HG03378 (cell line): ENCODE measurements around the gene CERS1.

Experiments used
- ATAC-seq: cut with Tn5 transposase; IDR thresholded peaks from one replicate; pipeline ENCODE4 v1.9.1; 2021; ENCODE audit warnings: mild to moderate bottlenecking, moderate library complexity; ENCODE audit not compliant: unreplicated experiment

Gene CERS1, protein sequence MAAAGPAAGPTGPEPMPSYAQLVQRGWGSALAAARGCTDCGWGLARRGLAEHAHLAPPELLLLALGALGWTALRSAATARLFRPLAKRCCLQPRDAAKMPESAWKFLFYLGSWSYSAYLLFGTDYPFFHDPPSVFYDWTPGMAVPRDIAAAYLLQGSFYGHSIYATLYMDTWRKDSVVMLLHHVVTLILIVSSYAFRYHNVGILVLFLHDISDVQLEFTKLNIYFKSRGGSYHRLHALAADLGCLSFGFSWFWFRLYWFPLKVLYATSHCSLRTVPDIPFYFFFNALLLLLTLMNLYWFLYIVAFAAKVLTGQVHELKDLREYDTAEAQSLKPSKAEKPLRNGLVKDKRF

DNA sequence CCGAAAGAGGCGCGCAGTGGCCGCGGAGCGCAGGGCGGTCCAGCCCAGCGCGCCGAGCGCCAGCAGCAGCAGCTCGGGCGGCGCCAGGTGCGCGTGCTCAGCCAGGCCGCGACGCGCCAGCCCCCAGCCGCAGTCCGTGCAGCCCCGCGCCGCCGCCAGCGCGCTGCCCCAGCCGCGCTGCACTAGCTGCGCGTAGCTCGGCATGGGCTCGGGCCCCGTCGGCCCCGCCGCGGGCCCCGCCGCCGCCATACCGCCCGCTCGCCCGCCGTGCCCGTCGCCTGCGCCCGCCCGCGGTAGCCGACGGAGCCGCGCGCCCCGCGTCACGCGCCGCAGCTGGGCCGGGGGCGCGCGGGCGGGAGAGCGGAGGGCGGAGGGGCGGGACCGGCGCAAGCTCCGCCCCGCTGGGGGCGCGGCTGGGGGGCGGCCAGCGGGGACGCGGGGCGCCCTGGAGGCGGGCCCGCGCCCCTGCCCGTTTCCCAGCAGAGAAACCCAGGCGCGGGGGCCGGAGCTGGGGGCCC lies at the start of gene CERS1:
CERS1 (minus strand) TSS at position 335 of the 518 bp plus-strand sequence; CDS start at position 249, 86 bp downstream.
- ATAC-seq: no peak

DNA sequence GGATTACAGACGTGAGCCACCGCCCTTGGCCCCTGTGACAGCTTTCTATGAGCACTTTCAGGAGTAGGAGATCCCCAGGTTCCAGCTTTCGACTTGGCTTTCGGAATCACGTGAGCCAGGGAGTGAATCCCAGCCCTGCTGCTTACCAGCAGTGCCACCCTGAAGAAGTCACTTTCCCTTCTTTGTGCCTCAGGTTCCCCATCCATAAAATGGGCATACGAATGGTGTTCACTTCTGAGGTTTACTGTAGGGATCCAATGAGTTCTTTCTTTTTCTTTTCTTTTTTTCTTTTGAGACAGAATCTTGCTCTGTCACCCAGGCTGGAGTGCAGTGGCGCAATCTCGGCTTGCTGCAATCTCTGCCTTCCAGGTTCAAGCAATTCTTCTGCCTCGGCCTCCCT lies 49.3 kb upstream of the CERS1 start:
- no peak for ATAC-seq

DNA sequence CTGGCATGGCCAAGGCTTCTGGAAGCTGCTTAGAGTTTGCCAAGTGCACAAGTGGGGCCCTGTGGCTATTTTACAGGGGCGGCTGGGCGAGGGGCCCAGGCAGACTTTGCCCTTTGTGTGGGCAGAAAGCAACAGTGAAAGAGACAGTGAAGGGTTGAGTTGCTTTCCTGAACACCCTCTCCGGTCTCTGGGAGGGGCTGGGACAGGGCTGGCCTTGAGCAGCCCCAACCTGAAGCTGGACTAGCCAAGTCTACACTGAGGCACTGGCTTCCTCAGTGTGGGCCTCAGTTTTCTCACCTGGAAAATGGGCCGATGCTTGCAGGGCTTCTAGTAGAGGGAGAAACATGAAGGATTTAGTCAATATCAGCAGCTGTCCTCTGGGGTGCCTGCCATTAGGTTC lies 47.5 kb upstream of the CERS1 start:
- ATAC-seq: no peak

DNA sequence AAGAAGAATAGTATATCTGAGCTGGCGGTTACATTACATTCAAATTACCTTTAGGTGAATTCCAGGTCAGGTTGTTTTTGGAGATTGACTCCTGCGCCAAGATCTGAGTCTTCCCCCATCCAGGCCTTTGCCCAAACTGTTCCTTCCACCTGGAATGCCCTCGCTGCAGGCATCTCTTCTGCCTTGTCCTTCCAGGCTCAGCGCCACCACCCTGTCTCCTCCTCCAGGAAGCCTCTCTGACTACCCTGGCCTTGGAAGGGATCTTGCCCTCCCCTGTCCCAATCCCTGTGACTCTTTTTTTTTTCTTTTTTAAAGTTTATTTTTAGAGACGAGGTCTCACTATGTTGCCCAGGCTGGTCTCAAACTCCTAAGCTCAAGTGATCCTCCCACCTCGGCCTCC lies 46.7 kb upstream of the CERS1 start:
- ATAC-seq: no peak

DNA sequence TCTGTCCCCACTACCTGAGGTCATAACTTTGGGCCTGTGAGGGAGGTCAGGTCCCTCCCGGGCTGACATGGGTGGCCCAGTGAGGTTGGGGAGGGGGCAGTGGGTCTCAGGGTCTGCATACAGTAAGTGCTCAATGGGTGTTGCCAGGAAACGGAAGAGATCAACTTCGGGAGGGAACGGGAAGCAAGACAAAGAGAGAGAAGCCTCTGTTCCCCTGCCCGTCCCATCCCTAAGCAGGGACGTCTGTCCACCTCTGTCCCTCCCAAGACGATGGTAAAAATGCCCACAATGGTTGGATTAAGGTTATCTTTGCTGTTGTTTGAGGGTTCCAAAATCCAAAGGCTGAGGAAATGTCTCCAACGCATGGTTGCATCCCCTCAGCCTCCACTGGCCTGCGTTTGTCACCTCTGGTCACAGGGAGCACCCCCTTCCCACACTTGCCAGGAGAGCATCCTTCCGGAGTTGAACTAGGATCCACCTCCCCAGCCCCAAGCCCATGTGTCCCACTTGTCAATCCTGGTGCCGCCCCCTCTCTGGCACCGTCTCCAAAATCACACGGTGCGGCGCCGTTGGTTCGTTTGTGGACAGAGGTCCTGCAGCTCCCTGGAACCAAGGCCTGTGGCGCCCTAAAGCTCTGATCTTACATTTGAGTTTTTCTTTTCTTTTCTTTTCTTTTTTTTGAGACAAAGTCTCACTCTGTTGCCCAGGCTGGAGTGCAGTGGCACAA lies 45.8 kb upstream of the CERS1 start:
- ATAC-seq: no peak

DNA sequence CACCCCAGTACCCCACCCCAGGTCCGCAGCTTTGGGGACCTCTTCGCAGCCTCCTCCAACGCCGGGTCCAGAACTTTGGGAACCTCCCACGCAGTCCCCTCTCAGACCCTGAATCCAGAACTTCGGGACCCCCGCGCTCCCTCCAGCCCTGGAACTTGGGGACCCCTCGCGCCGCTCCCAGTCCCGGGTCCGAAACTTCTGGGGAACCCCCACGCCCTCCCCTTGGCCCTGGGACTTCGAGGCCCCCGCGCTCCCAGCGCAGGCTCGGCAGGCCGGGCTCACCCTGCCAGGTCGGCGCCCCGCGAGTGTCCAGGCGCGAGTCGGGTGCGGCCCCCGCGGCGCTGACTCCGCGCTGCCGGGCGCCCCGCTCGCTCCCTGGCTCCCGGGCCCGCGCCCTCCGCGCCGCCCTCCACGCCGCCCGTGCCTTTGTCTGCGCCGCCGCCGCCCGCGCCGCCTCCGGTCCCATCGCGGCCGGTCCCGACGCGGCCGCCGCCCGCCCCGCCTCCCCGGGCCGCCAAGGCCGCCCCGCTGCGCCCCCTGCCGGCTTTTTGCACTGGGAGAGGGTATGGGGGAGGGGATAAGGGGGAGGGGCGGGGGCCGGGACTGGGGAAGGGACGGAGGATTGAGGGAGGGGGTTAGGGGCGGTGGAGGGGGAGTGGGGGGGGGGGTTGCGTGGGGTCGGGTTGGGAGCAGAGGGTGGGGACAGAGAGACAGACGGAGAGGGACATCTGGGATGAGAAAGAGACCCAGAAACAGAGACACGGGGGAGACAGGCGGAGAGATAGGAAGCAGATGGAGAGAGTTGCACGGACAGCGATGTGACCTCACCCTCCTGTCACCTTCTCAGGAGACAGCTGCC lies 45.0 kb upstream of the CERS1 start, which contains the start of gene HOMER3:
HOMER3 (minus strand) TSS at position 449 of the 859 bp plus-strand sequence. CDS start 2,235 bp downstream, outside the sequence.
- no peak for ATAC-seq

DNA sequence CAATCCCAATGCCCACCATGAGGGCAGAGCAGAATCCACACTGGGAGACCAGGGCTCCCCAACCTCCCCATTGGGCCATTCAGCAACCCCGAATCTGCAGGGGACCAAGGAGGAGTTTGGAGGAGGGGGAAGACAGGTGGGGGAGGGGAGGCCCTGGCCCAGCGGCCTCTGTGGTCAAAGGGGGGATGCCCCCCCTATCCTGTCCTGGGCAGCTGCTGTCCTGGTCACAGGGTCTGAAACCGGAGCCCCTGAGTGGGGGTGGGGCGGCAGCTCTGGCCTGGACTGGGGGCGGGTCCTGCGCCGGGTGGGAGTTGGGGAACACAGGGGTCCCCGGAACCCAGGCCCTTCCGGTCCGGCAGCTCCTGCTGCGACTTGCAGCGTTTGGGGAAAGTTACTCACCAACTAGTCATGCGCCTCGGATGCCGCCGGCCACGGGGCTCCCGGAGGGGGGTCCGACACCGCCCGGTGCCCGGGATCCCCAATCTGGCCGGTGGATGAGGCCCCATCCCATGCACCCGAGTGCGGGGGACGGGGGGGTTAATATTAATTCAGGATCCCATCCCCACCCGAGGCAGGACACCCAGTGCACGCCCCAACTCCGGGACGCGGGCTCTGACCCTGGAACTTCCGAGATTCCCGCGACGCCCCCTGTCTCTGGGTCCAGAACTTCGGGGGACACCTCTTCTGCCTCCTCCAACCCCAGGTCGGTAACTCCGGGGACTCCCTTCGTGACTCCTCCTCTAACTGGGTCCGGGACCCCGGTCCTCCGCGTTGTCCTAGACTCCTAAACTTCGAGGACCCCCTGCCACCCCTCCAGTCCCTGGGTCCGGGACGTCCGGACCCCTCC lies 44.2 kb upstream of the CERS1 start:
- ATAC-seq: no peak

DNA sequence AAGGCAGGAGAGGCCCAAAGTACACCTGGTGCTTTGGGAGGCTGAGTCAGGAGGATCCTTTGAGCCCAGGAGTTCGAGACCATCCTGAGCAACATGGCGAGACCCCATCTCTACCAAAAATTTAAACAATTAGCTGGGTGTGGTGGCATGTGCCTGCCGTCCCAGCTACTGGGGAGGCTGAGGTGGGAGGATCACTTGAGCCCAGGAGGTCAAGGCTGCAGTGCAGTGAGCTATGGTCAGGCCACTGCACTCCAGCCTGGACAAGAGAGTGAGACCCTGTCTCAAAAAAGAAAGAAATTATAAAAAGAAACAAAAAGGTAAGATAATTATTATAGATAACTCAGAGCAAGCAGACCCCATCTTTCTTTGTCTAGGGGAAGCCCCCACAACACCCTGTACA lies 43.2 kb upstream of the CERS1 start:
- ATAC-seq: no peak

DNA sequence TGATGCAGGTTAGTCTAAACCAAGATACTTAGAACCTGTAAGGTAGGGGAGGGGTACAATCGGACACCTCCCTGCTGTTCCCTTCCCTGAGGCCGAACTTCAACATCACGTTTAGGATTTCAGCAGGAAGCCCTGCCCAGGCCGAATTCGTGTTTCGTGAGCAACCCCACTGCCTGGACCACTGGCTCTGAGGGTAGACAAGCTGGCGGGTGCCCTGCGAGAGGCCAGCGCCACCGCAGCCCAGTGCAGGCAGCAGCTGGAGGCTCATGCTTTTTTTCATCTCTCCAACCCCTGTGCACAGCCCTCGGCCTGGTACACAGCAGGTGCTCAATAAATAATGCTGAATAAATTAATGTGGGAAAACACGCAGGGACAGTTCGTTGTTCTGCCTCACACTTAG lies 37.3 kb upstream of the CERS1 start:
- no peak for ATAC-seq

DNA sequence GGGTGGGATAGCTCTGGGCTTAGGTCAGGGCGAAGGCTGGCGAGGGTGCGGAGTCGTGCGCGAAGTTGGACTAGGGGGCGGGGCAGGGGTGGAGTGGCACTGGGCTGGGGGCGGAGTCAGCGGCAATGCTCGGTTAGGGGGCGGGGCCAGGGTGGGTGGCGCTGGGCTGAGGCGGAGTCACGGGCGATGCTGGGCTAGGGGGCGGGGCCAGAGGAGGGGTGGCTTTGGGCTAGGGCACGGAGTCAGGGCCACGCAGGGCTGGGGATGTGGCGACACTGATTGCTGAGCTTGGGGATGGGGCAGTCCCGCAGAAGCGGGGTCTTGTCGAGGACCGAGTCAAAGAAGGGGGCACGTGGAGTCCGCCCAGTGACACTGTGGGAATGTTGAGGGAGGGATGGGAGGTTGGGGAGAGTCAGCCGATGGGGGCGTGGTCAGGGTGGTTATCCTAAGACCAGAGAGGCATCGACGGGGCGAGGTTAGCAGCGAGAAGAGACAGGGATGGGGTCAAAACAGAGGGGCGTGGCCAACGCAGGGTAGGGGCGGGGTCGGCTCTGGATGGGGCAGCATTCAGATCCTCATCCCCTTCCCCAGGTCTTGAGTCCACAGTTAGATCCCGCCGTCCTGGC lies 36.4 kb upstream of the CERS1 start:
- no peak for ATAC-seq

DNA sequence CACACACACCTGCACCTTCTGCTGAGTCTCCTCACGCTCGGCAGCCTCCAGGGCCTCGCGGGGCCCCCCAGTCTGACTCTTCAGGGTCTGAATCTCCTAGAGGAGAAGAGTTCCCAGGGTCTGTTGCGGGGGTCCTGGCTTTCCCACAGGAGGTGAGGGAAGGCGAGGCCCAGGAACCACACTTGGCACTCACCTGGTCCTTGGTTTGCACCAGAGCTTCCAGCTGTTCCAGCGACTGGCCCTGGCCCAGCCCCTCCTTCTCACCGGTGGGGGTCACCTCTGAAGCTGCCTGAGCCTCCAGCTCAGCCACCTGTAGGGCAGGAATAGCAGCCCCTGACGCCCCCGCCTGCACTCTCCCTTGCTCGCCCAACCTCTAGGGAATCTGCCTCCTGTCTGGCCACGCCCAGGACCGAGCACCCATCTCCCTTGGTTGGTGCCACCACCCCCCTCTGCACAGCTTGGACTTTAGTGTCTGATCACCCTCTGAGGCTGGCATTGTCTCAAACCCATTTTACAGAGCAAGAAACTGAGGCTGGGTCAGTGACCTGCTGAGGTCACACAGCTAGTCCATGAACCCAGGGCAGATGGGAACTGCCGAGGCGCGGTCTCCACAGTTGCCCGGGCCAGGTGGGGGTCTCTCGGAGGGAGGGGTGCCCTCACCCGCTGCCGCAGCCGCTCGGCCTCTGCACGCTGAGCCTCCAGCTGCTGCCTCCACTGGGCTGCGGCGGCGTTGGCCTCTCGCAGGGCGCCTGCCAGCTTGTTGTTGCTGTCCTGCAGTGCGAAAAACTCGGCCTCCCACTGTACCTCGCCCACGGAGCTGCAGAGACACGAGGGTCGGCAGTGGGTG lies 35.6 kb upstream of the CERS1 start:
- ATAC-seq: no peak

DNA sequence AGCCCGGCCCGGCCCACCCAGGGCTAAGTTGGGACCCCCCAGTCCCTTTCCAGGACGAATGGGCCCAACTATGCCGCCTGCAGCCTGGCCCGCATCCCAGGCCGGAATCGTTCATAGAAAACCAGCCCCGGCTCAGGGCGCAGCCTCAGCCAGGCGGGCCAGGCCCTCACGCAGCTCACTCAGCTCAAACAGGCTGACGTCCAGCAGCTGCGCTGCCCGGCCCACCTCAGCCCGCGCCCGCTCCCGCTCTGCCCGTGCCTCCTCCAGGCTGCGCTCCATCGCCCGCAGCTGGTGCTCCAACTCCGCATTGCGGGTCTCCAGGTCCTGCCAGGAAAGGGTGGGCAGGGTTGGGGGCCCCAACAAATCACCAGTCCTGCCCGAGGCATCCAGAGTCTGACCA lies 33.4 kb upstream of the CERS1 start:
- ATAC-seq: no peak

DNA sequence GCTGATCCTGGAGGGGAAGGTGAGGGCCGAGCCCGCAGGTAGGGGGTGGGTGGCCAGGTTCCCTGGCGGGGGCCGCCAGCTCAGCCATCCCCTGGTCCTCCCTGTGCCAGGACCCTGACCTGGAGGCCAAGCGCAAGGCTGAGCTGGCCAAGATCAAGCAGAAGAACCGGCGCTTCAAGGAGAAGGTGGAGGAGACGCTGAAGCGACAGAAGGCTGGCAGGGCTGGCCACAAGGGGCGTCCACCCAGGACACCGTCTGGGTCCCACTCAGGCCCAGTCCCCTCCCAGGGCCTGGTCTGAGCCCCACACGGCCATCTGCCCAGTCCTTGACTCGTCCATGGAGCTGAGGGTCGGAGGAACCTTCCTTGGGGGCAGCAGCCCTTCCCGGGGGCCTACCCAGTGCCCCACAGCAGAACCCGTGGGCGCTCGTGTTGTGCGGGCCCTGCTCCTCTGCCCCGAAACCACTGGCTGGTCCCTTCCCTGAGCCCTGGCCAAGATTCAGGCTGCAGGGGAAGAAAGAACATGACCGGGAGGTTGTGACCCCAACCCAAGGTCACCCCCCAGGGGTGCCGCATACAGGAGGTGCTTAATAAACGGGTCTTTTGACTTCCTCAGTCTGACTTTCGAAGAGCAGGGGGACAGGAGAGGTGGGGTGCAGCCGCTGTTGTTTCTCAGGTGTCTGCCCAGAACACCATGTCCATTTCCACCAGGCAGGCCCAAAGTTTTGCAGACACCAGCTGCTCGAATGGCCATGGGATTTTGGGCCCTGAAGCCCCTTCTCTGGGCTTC lies 32.3 kb upstream of the CERS1 start:
- ATAC-seq: no peak

DNA sequence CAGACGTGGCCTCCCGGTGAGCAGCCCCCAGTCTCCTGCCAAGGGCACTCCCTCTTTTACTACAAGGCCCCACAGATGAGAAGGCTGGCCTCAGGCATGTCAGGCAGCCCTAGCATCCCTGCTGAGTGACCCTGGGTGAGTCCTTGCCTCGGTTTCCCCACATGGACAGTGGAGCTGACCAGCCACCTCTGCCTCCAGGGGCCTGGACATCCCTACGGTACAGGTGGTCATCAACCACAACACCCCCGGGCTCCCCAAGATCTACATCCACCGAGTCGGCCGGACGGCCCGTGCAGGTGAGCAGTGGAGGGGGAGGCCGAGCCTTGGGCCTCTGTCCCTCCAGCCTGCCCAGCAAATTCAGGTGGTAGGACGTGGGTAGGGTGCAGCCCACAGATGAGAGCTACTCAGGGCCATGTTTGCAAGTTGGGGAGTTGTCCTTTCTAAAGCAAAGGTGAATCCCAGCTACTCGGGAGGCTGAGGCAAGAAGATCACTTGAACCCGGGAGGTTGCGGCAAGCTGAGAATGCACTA lies 28.8 kb upstream of the CERS1 start:
- no peak for ATAC-seq

DNA sequence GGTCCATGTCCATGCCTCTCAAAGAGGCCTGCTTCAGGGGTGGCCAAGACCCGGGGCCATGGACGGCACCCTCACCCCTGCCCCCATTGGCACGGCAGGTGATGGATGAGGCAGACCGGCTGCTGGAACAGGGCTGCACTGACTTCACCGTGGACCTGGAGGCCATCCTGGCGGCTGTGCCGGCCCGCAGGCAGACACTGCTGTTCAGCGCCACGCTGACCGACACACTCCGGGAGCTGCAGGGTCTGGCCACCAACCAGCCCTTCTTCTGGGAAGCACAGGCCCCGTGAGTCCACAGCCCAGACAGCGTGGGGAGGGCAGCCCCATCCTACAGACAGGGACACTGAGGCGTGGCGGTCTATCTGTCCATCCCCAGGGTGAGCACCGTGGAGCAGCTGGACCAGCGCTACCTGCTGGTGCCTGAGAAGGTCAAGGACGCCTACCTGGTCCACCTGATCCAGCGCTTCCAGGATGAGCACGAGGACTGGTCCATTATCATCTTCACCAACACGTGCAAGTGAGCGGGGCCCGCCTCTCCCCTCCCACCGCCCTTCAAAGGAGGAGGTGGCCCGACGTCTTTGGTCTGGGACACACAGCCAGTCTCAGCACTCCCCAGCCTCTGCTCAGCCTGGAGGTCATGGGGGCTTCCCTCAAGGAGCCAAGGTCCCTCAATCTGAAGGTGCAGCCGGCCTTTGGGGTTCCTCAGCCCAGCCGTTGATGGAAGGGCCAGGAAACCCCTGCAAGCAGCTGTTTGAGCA lies 26.4 kb upstream of the CERS1 start:
- ATAC-seq: no peak

DNA sequence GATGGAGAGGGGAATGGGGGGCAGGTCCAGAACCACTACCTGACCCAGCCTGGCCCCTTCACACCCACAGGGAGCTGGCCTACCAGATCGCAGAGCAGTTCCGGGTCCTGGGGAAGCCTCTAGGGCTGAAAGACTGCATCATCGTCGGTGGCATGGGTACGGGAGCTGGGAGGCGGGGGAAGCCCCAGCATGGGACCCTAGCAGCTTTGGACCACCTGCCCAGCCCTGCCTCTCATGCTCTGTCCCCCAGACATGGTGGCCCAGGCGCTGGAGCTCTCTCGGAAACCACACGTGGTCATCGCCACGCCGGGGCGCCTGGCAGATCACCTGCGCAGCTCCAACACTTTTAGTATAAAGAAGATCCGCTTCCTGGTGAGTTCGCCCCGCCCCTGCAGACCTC lies 25.6 kb upstream of the CERS1 start:
- no peak for ATAC-seq

DNA sequence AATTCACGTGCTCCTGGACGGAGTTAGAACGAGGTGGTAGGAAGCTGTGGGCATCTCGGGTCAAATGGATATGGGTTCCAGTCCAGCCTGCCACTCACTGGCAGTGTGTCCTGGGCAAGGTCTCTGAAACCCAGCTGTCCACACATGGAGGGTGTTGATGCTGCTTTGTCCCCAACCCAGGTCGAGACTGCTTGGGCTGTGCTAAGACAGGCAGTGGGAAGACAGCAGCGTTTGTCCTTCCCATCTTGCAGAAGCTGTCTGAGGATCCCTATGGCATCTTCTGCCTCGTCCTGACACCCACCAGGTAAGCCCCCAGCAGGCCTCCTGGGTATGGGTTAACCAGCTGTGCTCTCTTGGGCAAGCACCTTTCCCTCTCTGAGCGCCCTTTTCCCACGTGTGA lies 24.4 kb upstream of the CERS1 start:
- no peak for ATAC-seq
